K562 (cell line): Measurements from ENCODE around the gene DNAH5. TPM values are rescaled to one million over a fixed set of nuclear protein-coding genes. Genes with fewer than 3 reads are reported as not detected.

Experiments
- ATAC-seq: fragments of 200-7000 bp; cut with Tn5 transposase; 3 replicates; pipeline ENCODE4 v1.9.1; 2020; ENCODE audit warnings: moderate library complexity
- BruUV-seq: library from RNA; stranded (reverse); fragments of 400-500 nt; replicated peaks from 2 replicates; lab custom pipeline; 2021; lab: Mats Ljungman, UMichigan
- CTCF ChIA-PET: fragments of 300-600 bp; formaldehyde crosslinking; extraction: SDS; loops from one replicate; lab custom pipeline; 2021; ENCODE audit warnings: low intra/inter-chr PET ratio; lab: Yijun Ruan, JAX
- POLR2A ChIA-PET: fragments of 300-600, 350-650 bp; sonication (Branson Sonifier 250); formaldehyde crosslinking; extraction: SDS; loops from one replicate; lab custom pipeline; 2021; ENCODE audit warnings: antibody characterized with exemption, inconsistent platforms; lab: Yijun Ruan, JAX
- DNase-seq, 4 experiments: peaks; one replicate each; pipeline versions ENCODE4 v3.0.0 to v3.0.0-alpha.2; 2011 to 2018; ENCODE audit warnings: low spot score in 3 of 4, mixed read lengths in 3 of 4; ENCODE audit errors: extremely low read depth in 1 of 4
- FAIRE-seq: peaks from 2 replicates; lab custom pipeline; 2011; peaks lifted over from hg19 to GRCh38; lab: Jason Lieb, UNC
- H2AFZ ChIP-seq: 2 replicates; pipeline ENCODE4 v1.6.0; 2011; ENCODE audit warnings: low read depth, low read length, control low read depth, inconsistent platforms
- H3K27ac ChIP-seq: fragments of 200-600 bp; 3 replicates; pipeline ENCODE4 v1.8.0; 2011; ENCODE audit warnings: low read depth, mild to moderate bottlenecking, control low read depth, inconsistent platforms, low read length, moderate library complexity, mixed read lengths; ENCODE audit errors: extremely low read depth
- H3K27me3 ChIP-seq, 2 experiments: fragments of 300-600 bp in 1 of 2; 2 replicates in 1 of 2; 3 replicates in 1 of 2; pipeline versions ENCODE4 v1.6.0 to v1.8.0; 2011; ENCODE audit warnings: inconsistent platforms in 2 of 2, low read length in 2 of 2, mild to moderate bottlenecking in 1 of 2, mixed read lengths in 1 of 2, moderate library complexity in 1 of 2; ENCODE audit not compliant: control insufficient read depth in 2 of 2, insufficient read depth in 2 of 2
- H3K36me3 ChIP-seq: fragments of 300-600 bp; 3 replicates; pipeline ENCODE4 v1.8.0; 2011; ENCODE audit warnings: mild to moderate bottlenecking, low read length, inconsistent platforms; ENCODE audit not compliant: control insufficient read depth, insufficient read depth
- H3K4me1 ChIP-seq, 2 experiments: fragments of 200-600 bp in 1 of 2; replicated peaks in 1 of 2; 2 replicates in 1 of 2; 3 replicates in 1 of 2; pipeline versions ENCODE4 v1.5.1 to v1.8.0; 2011; ENCODE audit warnings: inconsistent platforms in 2 of 2, low read length in 2 of 2, mild to moderate bottlenecking in 1 of 2, mixed read lengths in 1 of 2, moderate library complexity in 1 of 2; ENCODE audit not compliant: control insufficient read depth in 2 of 2, insufficient read depth in 2 of 2
- H3K4me2 ChIP-seq: 2 replicates; pipeline ENCODE4 v1.6.1; 2011; ENCODE audit warnings: low read length, control low read depth, inconsistent platforms, mixed read lengths; ENCODE audit not compliant: insufficient read depth
- H3K4me3 ChIP-seq: fragments of 200-600 bp; sonication (generic), shearing (Covaris generic); 2 replicates; pipeline ENCODE4 v1.5.1; 2016; ENCODE audit warnings: control low read depth, inconsistent platforms
- H3K79me2 ChIP-seq: fragments of 200-600 bp; 3 replicates; pipeline ENCODE4 v1.8.0; 2011; ENCODE audit warnings: low read length, inconsistent platforms; ENCODE audit not compliant: control insufficient read depth, insufficient read depth
- H3K9ac ChIP-seq, 2 experiments: 2 replicates each; pipeline versions ENCODE4 v1.6.0 to v1.6.1; 2011; ENCODE audit warnings: low read depth in 2 of 2, low read length in 2 of 2, control low read depth in 1 of 2, inconsistent platforms in 1 of 2, mild to moderate bottlenecking in 1 of 2, mixed read lengths in 1 of 2; ENCODE audit not compliant: insufficient read depth in 1 of 2
- H3K9me1 ChIP-seq: one replicate; pipeline ENCODE4 v1.6.0; 2011; ENCODE audit warnings: inconsistent platforms, mild to moderate bottlenecking, low read length, moderate library complexity; ENCODE audit not compliant: control insufficient read depth, insufficient read depth
- H3K9me3 ChIP-seq: replicated peaks from 2 replicates; pipeline ENCODE4 v1.5.1; 2011; ENCODE audit warnings: low read depth, low read length, inconsistent platforms; ENCODE audit not compliant: control insufficient read depth, insufficient read depth
- H4K20me1 ChIP-seq: replicated peaks from 2 replicates; pipeline ENCODE4 v1.6.1; 2011; ENCODE audit warnings: low read length, inconsistent platforms, mixed read lengths; ENCODE audit not compliant: control insufficient read depth, insufficient read depth
- BRF1 ChIP-seq: IDR thresholded peaks from 3 replicates; pipeline ENCODE4 v1.6.1; 2011; ENCODE audit warnings: borderline replicate concordance, mild to moderate bottlenecking; ENCODE audit not compliant: insufficient read length; ENCODE audit errors: extremely low read depth
- CCAR2 ChIP-seq: fragments of 200-400 bp; formaldehyde crosslinking; IDR thresholded peaks from 2 replicates; pipeline ENCODE4 v1.6.1; 2017; ENCODE audit warnings: mild to moderate bottlenecking, low read depth, low read length
- CHD1 ChIP-seq: fragments of 200-600 bp; sonication (generic); IDR thresholded peaks from one replicate; pipeline ENCODE4 v1.6.1; 2012; ENCODE audit warnings: mild to moderate bottlenecking, moderate library complexity, low read length, inconsistent platforms
- E4F1 ChIP-seq: fragments of 250-450 bp; sonication (Bioruptor Pico); IDR thresholded peaks from 2 replicates; pipeline ENCODE4 v1.5.0; 2021; ENCODE audit warnings: mild to moderate bottlenecking, borderline replicate concordance
- EP400 ChIP-seq: fragments of 450-650 bp; IDR thresholded peaks from 2 replicates; pipeline ENCODE4 v1.6.1; 2017; ENCODE audit warnings: antibody characterized with exemption, mild to moderate bottlenecking, moderate library complexity
- HDGF ChIP-seq: fragments of 450-650 bp; IDR thresholded peaks from 2 replicates; pipeline ENCODE4 v1.6.1; 2016
- HEY1 ChIP-seq: fragments of 250-450 bp; sonication (Bioruptor Pico); IDR thresholded peaks from 2 replicates; pipeline ENCODE4 v1.5.0; 2020; ENCODE audit warnings: mild to moderate bottlenecking, moderate library complexity, borderline replicate concordance
- HLTF ChIP-seq: fragments of 450-650 bp; IDR thresholded peaks from 2 replicates; pipeline ENCODE4 v1.6.1; 2016
- ILK ChIP-seq: fragments of 450-650 bp; IDR thresholded peaks from 2 replicates; pipeline ENCODE4 v1.6.1; 2016; ENCODE audit warnings: missing genetic modification characterization, low read depth, mild to moderate bottlenecking, missing compliant biosample characterization, moderate library complexity, borderline replicate concordance
- KDM5B ChIP-seq: fragments of 200-600 bp; sonication (generic); IDR thresholded peaks from 2 replicates; pipeline ENCODE4 v1.6.1; 2012; ENCODE audit warnings: low read depth, mild to moderate bottlenecking, moderate library complexity, low read length, control low read depth, inconsistent platforms; ENCODE audit not compliant: insufficient replicate concordance
- RFX1 ChIP-seq: fragments of 450-650 bp; IDR thresholded peaks from 2 replicates; pipeline ENCODE4 v1.6.1; 2016; ENCODE audit warnings: mild to moderate bottlenecking, moderate library complexity
- U2AF2 ChIP-seq: fragments of 200-400 bp; formaldehyde crosslinking; optimal IDR thresholded peaks from 2 replicates; pipeline ENCODE3; 2017; ENCODE audit warnings: low read depth, mild to moderate bottlenecking, low read length
- XRCC4 ChIP-seq: IDR thresholded peaks from one replicate; pipeline ENCODE4 v1.6.1; 2011; ENCODE audit not compliant: insufficient read depth, insufficient read length; ENCODE audit errors: extremely low read depth
- ZNF639 ChIP-seq, 2 experiments: fragments of 200-800 bp in 1 of 2; sonication (Bioruptor generic) in 1 of 2; sonication (generic) in 1 of 2; formaldehyde crosslinking in 1 of 2; IDR thresholded peaks in 1 of 2; conservative IDR thresholded peaks in 1 of 2; 2 replicates each; pipeline versions ENCODE4 v1.5.0 to v1.6.1; 2016 to 2020; ENCODE audit warnings: missing compliant biosample characterization in 1 of 2, missing genetic modification characterization in 1 of 2, missing genetic modification reagents in 1 of 2
- ZSCAN32 ChIP-seq: fragments of 450-650 bp; formaldehyde crosslinking; IDR thresholded peaks from 2 replicates; pipeline ENCODE4 v1.4.0; 2020; ENCODE audit warnings: mild to moderate bottlenecking, moderate library complexity
- in situ Hi-C: fragments of 300-500 bp; cut with MboI; formaldehyde crosslinking; loops from 4 replicates; pipeline ENCODE4 v1.15.0; 2018; ENCODE audit warnings: inconsistent platforms, mixed read lengths
- intact Hi-C: fragments of 100-400 bp; cut with micrococcal nuclease; formaldehyde crosslinking; loops from 2 replicates; pipeline ENCODE4 v1.14.2; 2022
- polyA plus RNA-seq, 8 experiments: library from polyadenylated mRNA; depleted of rRNA in 4 of 8; stranded (reverse) in 5 of 8; unstranded in 3 of 8; fragments of >200 nt; fragmentation: Nextera tagmentation in 2 of 8; fragmentation: Illumina TruSeq in 1 of 8; extraction: Ambion mirVana in 2 of 8; extraction: Trizol in 1 of 8; gene quantifications; 2 replicates each; pipeline versions ENCODE4 v1.2.1 to v1.2.3, GENCODE V29; 2011 to 2014; ENCODE audit warnings: inconsistent platforms in 1 of 8, missing spikeins in 1 of 8
- total RNA-seq, 7 experiments: library from RNA; depleted of rRNA in 6 of 7; stranded (reverse); fragments of >200 nt in 6 of 7; fragmentation: Illumina TruSeq in 2 of 7; extraction: Trizol in 2 of 7; gene quantifications; 2 replicates each; pipeline versions ENCODE4 v1.2.1 to v1.2.3, GENCODE V29; 2011 to 2021; ENCODE audit warnings: low replicate concordance in 1 of 7

Gene DNAH5
- total and polyA plus RNA-seq, 9 of the 15 experiments (the other 6 are each of a cell fraction or from before 2014, with no cell fraction given) = 0.03 TPM; not detected in 8

- TF ChIP-seq ZNF639 (CRISPR knock-in tag; conservative IDR thresholded peaks at IDR 0.05 in 1 of 2, IDR thresholded peaks at IDR 0.05 in 1 of 2) (no peak), HLTF (no peak)
Measured at GRCh38 chr5:13866792-13867191, 77.7 kb downstream of the DNAH5 start (continued).

GRCh38 chr5:13865312-13865711 is 79.2 kb downstream of the DNAH5 start:
- no peak overlapping the region for H3K9ac ChIP-seq
- DNase-seq (no peak), ATAC-seq (no peak), FAIRE-seq (no peak)
- intact Hi-C loops = no loop called here
- TF ChIP-seq EP400 (no peak), CHD1 (no peak), ZSCAN32 (no peak), XRCC4 (no peak), KDM5B (no peak), E4F1 (CRISPR knock-in tag) (no peak), HEY1 (CRISPR knock-in tag) (no peak), RFX1 (no peak), CCAR2 (no peak), U2AF2 (no peak), BRF1 (no peak), HDGF (no peak), ILK (tag) (no peak)
- no peak overlapping the region for H3K27ac ChIP-seq
- BruUV-seq = no TSS peak
- no peak overlapping the region for H2AFZ ChIP-seq
- no peaks in the 10 kb centered on the region for H3K27me3 ChIP-seq
- no peaks in the 10 kb centered on the region for H3K9me1 ChIP-seq
- H3K4me1 ChIP-seq = no peaks in the 10 kb centered on the region
- in situ Hi-C loops = no loop called here
- CTCF ChIA-PET = no interaction called here
- POLR2A ChIA-PET = no interaction called here
- H3K36me3 ChIP-seq = no peaks in the 10 kb centered on the region
- H3K4me3 ChIP-seq = no peak overlapping the region
- no peaks in the 10 kb centered on the region for H3K9me3 ChIP-seq
- no peak overlapping the region for H3K4me2 ChIP-seq
- no peaks in the 10 kb centered on the region for H4K20me1 ChIP-seq
- no peaks in the 10 kb centered on the region for H3K79me2 ChIP-seq
